ENCODE results near the gene SMURF2.
"Not testable (repeated sequence)": the region's sequence is repeated elsewhere in the genome, so short reads cannot be mapped to it uniquely, and the experiment has no call there.

DNA sequence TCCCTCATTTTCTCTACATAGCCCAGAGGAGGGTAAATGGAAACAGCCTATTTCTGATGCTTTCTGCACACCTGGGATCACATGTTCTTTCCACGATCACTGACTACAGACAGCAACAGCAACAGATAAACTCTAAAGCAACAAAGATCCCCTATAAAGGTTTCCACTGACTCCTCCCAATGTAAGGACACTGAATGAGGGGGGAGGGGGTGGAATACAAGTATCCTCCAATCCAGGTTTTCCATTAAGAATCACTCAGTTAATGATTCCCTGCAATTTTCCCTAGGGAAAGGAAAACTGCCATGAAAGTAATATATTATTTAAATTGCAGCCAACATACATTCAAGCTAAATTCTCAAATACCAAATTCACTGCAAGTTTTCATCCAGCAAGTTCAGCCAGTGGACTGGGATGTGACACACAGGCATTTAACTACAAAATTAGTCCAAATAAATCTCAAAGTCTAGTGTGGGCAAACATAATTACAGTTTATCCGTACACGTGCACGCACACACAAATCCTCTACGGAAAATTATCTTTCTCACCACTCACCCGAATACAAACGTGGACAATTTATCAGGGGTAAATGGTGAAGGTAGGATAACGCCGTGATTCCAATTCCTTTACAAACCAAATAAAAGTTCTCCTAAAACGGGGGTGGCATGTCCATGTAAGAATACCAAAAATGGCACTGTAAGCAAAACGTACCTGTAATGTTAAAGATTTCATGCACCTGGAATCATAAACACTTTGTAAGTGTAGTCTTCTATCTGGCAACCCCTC lies 1.7 kb downstream of the SMURF2 start:
- TF ChIP-seq, protein P1, sequence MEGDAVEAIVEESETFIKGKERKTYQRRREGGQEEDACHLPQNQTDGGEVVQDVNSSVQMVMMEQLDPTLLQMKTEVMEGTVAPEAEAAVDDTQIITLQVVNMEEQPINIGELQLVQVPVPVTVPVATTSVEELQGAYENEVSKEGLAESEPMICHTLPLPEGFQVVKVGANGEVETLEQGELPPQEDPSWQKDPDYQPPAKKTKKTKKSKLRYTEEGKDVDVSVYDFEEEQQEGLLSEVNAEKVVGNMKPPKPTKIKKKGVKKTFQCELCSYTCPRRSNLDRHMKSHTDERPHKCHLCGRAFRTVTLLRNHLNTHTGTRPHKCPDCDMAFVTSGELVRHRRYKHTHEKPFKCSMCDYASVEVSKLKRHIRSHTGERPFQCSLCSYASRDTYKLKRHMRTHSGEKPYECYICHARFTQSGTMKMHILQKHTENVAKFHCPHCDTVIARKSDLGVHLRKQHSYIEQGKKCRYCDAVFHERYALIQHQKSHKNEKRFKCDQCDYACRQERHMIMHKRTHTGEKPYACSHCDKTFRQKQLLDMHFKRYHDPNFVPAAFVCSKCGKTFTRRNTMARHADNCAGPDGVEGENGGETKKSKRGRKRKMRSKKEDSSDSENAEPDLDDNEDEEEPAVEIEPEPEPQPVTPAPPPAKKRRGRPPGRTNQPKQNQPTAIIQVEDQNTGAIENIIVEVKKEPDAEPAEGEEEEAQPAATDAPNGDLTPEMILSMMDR (IDR thresholded peaks at IDR 0.05), result not testable (repeated sequence)
- TF ChIP-seq EP300, POLR2A (IDR thresholded peaks at IDR 0.05): not testable (repeated sequence)

Data from ovary (tissue), 3 donors.